Neural progenitor cell (in vitro differentiated cells): Measurements from ENCODE around the gene PMPCA. TPM values are rescaled to one million over a fixed set of nuclear protein-coding genes. Genes with fewer than 3 reads are reported as not detected.

Source experiments
- DNase-seq: peaks from one replicate; pipeline ENCODE4 v3.0.0-alpha.2; 2016; ENCODE audit warnings: low spot score
- H2AFZ ChIP-seq: fragments of 200-600 bp; sonication (generic); replicated peaks from 2 replicates; pipeline ENCODE4 v1.6.1; 2016; ENCODE audit warnings: antibody characterized with exemption
- H3F3A ChIP-seq: fragments of 200-600 bp; sonication (generic); 2 replicates; pipeline ENCODE4 v1.6.1; 2016; ENCODE audit warnings: antibody characterized with exemption, low read depth
- H3K27ac ChIP-seq: fragments of 200-600 bp; sonication (generic); 2 replicates; pipeline ENCODE4 v1.5.1; 2016; ENCODE audit warnings: mild to moderate bottlenecking
- H3K27me3 ChIP-seq: fragments of 200-600 bp; sonication (generic); 2 replicates; pipeline ENCODE4 v1.6.1; 2016; ENCODE audit warnings: mild to moderate bottlenecking, moderate library complexity
- H3K36me3 ChIP-seq: fragments of 200-600 bp; sonication (generic); 2 replicates; pipeline ENCODE4 v1.5.1; 2016
- H3K4me1 ChIP-seq: fragments of 200-600 bp; sonication (generic); 2 replicates; pipeline ENCODE4 v1.6.1; 2016; ENCODE audit warnings: mixed run types
- H3K4me2 ChIP-seq: fragments of 200-600 bp; sonication (generic); 2 replicates; pipeline ENCODE4 v1.6.1; 2016
- H3K4me3 ChIP-seq: fragments of 200-600 bp; sonication (generic); 2 replicates; pipeline ENCODE4 v1.5.1; 2016
- H3K79me2 ChIP-seq: fragments of 200-600 bp; sonication (generic); 2 replicates; pipeline ENCODE4 v1.6.1; 2016; ENCODE audit warnings: low read depth
- H3K9ac ChIP-seq: fragments of 200-600 bp; sonication (generic); 2 replicates; pipeline ENCODE4 v1.6.1; 2016
- H3K9me3 ChIP-seq: fragments of 200-600 bp; sonication (generic); 2 replicates; pipeline ENCODE4 v1.5.1; 2016; ENCODE audit warnings: low read depth
- H4K20me1 ChIP-seq: fragments of 200-600 bp; sonication (generic); 2 replicates; pipeline ENCODE4 v1.6.1; 2016; ENCODE audit warnings: low read depth
- H3K27ac Mint-ChIP-seq: 3 replicates; pipeline ENCODE4 v1.8.0; 2021; ENCODE audit warnings: mixed read lengths
- H3K27me3 Mint-ChIP-seq: 2 replicates; pipeline ENCODE4 v1.8.0; 2022; ENCODE audit warnings: low read depth, mild to moderate bottlenecking, inconsistent platforms, moderate library complexity, mixed read lengths; ENCODE audit not compliant: insufficient read depth
- H3K36me3 Mint-ChIP-seq: 3 replicates; pipeline ENCODE4 v1.8.0; 2021; ENCODE audit warnings: mixed read lengths
- H3K4me1 Mint-ChIP-seq: 3 replicates; pipeline ENCODE4 v1.8.0; 2021; ENCODE audit warnings: mixed read lengths
- H3K4me3 Mint-ChIP-seq: 3 replicates; pipeline ENCODE4 v1.8.0; 2021; ENCODE audit warnings: mild to moderate bottlenecking, moderate library complexity, mixed read lengths
- H3K9me3 Mint-ChIP-seq: 3 replicates; pipeline ENCODE4 v1.8.0; 2020; ENCODE audit warnings: mixed read lengths
- CTCF ChIP-seq: fragments of 200-600 bp; sonication (generic); IDR thresholded peaks from 2 replicates; pipeline ENCODE4 v1.5.1; 2017; ENCODE audit warnings: antibody characterized with exemption, mild to moderate bottlenecking
- EZH2 ChIP-seq: fragments of 200-600 bp; sonication (generic); IDR thresholded peaks from 2 replicates; pipeline ENCODE4 v1.6.1; 2017; ENCODE audit warnings: antibody characterized with exemption, mild to moderate bottlenecking, moderate library complexity
- EZH2phosphoT487 ChIP-seq: fragments of 200-600 bp; sonication (generic); IDR thresholded peaks from 2 replicates; pipeline ENCODE4 v1.6.1; 2017; ENCODE audit warnings: antibody characterized with exemption
- total RNA-seq: library from RNA; depleted of rRNA; stranded (reverse); fragments of >200 nt; gene quantifications from 2 replicates; pipeline ENCODE4 v1.2.3, GENCODE V29; 2015; ENCODE audit warnings: low replicate concordance

The PMPCA gene
- total RNA-seq, 1 donor from 2014 or later: 51.3 TPM

GRCh38 chr9:136392538-136393449 lies 17.7 kb upstream of the PMPCA start:
- Histone ChIP-seq H3K27me3 (no peaks in the 10 kb centered on the region), H3F3A (no peaks in the 10 kb centered on the region), H3K9me3 (no peaks in the 10 kb centered on the region), H3K9ac (no peak overlapping the region), H3K4me2 (no peak overlapping the region), H3K79me2 (peaks cover 2% of the 10 kb centered on the region), H3K4me3 (no peak overlapping the region), H4K20me1 (peaks cover 4% of the 10 kb centered on the region), H3K27ac (no peak overlapping the region), H3K36me3 (no peaks in the 10 kb centered on the region), H2AFZ (no peak overlapping the region), H3K4me1 (no peaks in the 10 kb centered on the region)
- Mint-ChIP-seq H3K4me3 (no peak overlapping the region), H3K36me3 (peaks cover 11% of the 10 kb centered on the region), H3K27me3 (no peaks in the 10 kb centered on the region), H3K27ac (no peak overlapping the region), H3K4me1 (no peaks in the 10 kb centered on the region), H3K9me3 (no peaks in the 10 kb centered on the region)
- no peak for DNase-seq
- TF ChIP-seq EZH2 (no peak), EZH2phosphoT487 (no peak), CTCF (no peak)

- Histone ChIP-seq H3K79me2 (peaks cover 9% of the 10 kb centered on the region), H3K27ac (no peak overlapping the region), H3K27me3 (no peaks in the 10 kb centered on the region), H3K4me2 (no peak overlapping the region), H3F3A (no peaks in the 10 kb centered on the region), H3K4me3 (no peak overlapping the region), H3K36me3 (no peaks in the 10 kb centered on the region), H3K9ac (no peak overlapping the region), H3K9me3 (no peaks in the 10 kb centered on the region), H3K4me1 (no peaks in the 10 kb centered on the region), H4K20me1 (peaks cover 9% of the 10 kb centered on the region), H2AFZ (no peak overlapping the region)
- Mint-ChIP-seq H3K27ac (no peak overlapping the region), H3K27me3 (no peaks in the 10 kb centered on the region), H3K4me1 (peaks cover 4% of the 10 kb centered on the region), H3K4me3 (no peak overlapping the region), H3K9me3 (no peaks in the 10 kb centered on the region), H3K36me3 (peaks cover 14% of the 10 kb centered on the region)
- TF ChIP-seq CTCF: no peak
- TF ChIP-seq EZH2phosphoT487: no peak
- no peak for TF ChIP-seq EZH2
- DNase-seq: no peak
Observed at GRCh38 chr9:136393531-136393930, 16.9 kb upstream of the PMPCA start.

- H3K27ac ChIP-seq: no peak overlapping the region
- Mint-ChIP-seq H3K9me3 (no peaks in the 10 kb centered on the region), H3K27ac (no peak overlapping the region), H3K27me3 (no peaks in the 10 kb centered on the region), H3K4me1 (peaks cover 12% of the 10 kb centered on the region), H3K36me3 (peaks cover 14% of the 10 kb centered on the region), H3K4me3 (no peak overlapping the region)
- no peak overlapping the region for H3K4me3 ChIP-seq
- H4K20me1 ChIP-seq: peaks cover 19% of the 10 kb centered on the region
- no peaks in the 10 kb centered on the region for H3K36me3 ChIP-seq
- no peaks in the 10 kb centered on the region for H3K4me1 ChIP-seq
- H3K27me3 ChIP-seq: no peaks in the 10 kb centered on the region
- peaks cover 19% of the 10 kb centered on the region for H3K79me2 ChIP-seq
- no peak for TF ChIP-seq CTCF
- TF ChIP-seq EZH2: no peak
- no peak for TF ChIP-seq EZH2phosphoT487
- no peak overlapping the region for H2AFZ ChIP-seq
- no peaks in the 10 kb centered on the region for H3F3A ChIP-seq
- H3K9ac ChIP-seq: no peak overlapping the region
- no peaks in the 10 kb centered on the region for H3K9me3 ChIP-seq
- H3K4me2 ChIP-seq: no peak overlapping the region
- DNase-seq: no peak
Observed at GRCh38 chr9:136394312-136395019, 16.0 kb upstream of the PMPCA start.
